ENCODE measurements around the gene GPX6.

Gene GPX6

GRCh38 chr6:28542440-28543296, 27.1 kb upstream of the GPX6 start:
- ATAC-seq, result peak; percentile 92

GRCh38 chr6:28541996-28542395, 26.4 kb upstream of the GPX6 start:
- no peak for ATAC-seq
- TF ChIP-seq CREB5 (CRISPR knock-in tag; IDR thresholded peaks at IDR 0.05; ENCODE audit: low read depth), result no peak
- TF ChIP-seq ZC3H10 (CRISPR knock-in tag; IDR thresholded peaks at IDR 0.05), result no peak
- no peak for TF ChIP-seq TOX (CRISPR knock-in tag; IDR thresholded peaks at IDR 0.05; ENCODE audit: borderline replicate concordance)
- TF ChIP-seq ZFP3 (CRISPR knock-in tag; IDR thresholded peaks at IDR 0.05), result no peak
- no peak for TF ChIP-seq CSRNP3 (CRISPR knock-in tag; IDR thresholded peaks at IDR 0.05)
- no peak for TF ChIP-seq TCF4 (CRISPR knock-in tag; IDR thresholded peaks at IDR 0.05; ENCODE audit: borderline replicate concordance)
- no peak for TF ChIP-seq GLIS3 (CRISPR knock-in tag; IDR thresholded peaks at IDR 0.05)
- no peak for TF ChIP-seq ZFP30 (CRISPR knock-in tag; IDR thresholded peaks at IDR 0.05)
- no peak for TF ChIP-seq RARB (CRISPR knock-in tag; IDR thresholded peaks at IDR 0.05)
- TF ChIP-seq ARNTL (CRISPR knock-in tag; IDR thresholded peaks at IDR 0.05; ENCODE audit: borderline replicate concordance, low read depth), result no peak
- no peak for TF ChIP-seq PPARA (CRISPR knock-in tag; IDR thresholded peaks at IDR 0.05; ENCODE audit: borderline replicate concordance)
- no peak for TF ChIP-seq SNAI2 (CRISPR knock-in tag; IDR thresholded peaks at IDR 0.05)

More at GRCh38 chr6:28542440-28543296, 27.1 kb upstream of the GPX6 start:
- TF ChIP-seq ZNF70 (CRISPR knock-in tag; IDR thresholded peaks at IDR 0.05), result no peak
- TF ChIP-seq CSRNP3 (CRISPR knock-in tag; IDR thresholded peaks at IDR 0.05), result no peak
- no peak for TF ChIP-seq TSHZ2 (CRISPR knock-in tag; IDR thresholded peaks at IDR 0.05)
- TF ChIP-seq PATZ1 (CRISPR knock-in tag; IDR thresholded peaks at IDR 0.05; ENCODE audit: borderline replicate concordance), result no peak

- TF ChIP-seq CSDC2 (CRISPR knock-in tag; IDR thresholded peaks at IDR 0.05) (no peak), TOX (CRISPR knock-in tag; IDR thresholded peaks at IDR 0.05; ENCODE audit: borderline replicate concordance) (no peak), ZNF565 (CRISPR knock-in tag; conservative IDR thresholded peaks at IDR 0.05; ENCODE audit: low read depth) (no peak), ARNTL (CRISPR knock-in tag; IDR thresholded peaks at IDR 0.05; ENCODE audit: borderline replicate concordance, low read depth) (no peak), ZNF70 (CRISPR knock-in tag; IDR thresholded peaks at IDR 0.05) (no peak), ZFP30 (CRISPR knock-in tag; IDR thresholded peaks at IDR 0.05) (no peak), OSR1 (CRISPR knock-in tag; IDR thresholded peaks at IDR 0.05) (no peak), PPARA (CRISPR knock-in tag; IDR thresholded peaks at IDR 0.05; ENCODE audit: borderline replicate concordance) (no peak), TCF4 (CRISPR knock-in tag; IDR thresholded peaks at IDR 0.05; ENCODE audit: borderline replicate concordance) (no peak), ZFP3 (CRISPR knock-in tag; IDR thresholded peaks at IDR 0.05) (no peak), CREB5 (CRISPR knock-in tag; IDR thresholded peaks at IDR 0.05; ENCODE audit: low read depth) (no peak), ZC3H10 (CRISPR knock-in tag; IDR thresholded peaks at IDR 0.05) (no peak)
- ATAC-seq, result peak; percentile 34; the same call in 2 of the 3 replicates
Measured at GRCh38 chr6:28537509-28538140, 22.0 kb upstream of the GPX6 start.
